22Rv1 (cell line): ENCODE measurements around the gene IFIT2.

Experiments used
- H3K27ac ChIP-seq: fragments of 450-650 bp; 2 replicates; pipeline ENCODE4 v1.5.1; 2017
- ZFX ChIP-seq: fragments of 450-650 bp; IDR thresholded peaks from 2 replicates; pipeline ENCODE4 v1.6.1; 2017; ENCODE audit warnings: antibody characterized with exemption, borderline replicate concordance
- TF ChIP-seq, protein P1 (sequence below): fragments of 450-650 bp; IDR thresholded peaks from 2 replicates; pipeline ENCODE4 v1.5.1; 2017; ENCODE audit warnings: mild to moderate bottlenecking

The IFIT2 gene

DNA sequence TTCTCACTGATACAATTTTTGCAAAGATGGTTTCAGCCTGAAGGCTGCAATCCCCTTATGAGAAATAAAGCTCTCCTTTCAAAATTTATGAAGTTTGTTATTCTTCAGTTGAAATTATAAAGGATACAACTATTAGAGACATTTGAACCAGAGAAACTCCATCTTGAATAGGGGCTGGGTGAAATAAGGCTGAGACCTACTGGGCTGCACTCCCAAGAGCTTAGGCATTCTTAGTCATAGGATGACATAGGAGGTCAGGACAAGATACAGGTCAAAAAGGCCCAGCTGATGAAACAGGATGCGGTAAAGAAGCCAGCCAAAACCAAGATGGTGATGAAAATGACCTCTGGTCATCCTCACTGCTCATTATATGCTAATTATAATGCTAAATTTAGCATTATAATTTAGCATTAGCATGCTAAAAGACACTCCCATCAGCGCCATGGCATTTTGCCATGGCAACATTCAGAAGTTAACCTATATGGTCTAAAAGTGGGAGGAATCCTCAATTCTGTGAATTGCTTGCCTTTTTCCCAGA, 53.6 kb downstream of the IFIT2 start:
- H3K27ac ChIP-seq, result no peak overlapping the region
- no peak for TF ChIP-seq ZFX
- TF ChIP-seq, protein P1, sequence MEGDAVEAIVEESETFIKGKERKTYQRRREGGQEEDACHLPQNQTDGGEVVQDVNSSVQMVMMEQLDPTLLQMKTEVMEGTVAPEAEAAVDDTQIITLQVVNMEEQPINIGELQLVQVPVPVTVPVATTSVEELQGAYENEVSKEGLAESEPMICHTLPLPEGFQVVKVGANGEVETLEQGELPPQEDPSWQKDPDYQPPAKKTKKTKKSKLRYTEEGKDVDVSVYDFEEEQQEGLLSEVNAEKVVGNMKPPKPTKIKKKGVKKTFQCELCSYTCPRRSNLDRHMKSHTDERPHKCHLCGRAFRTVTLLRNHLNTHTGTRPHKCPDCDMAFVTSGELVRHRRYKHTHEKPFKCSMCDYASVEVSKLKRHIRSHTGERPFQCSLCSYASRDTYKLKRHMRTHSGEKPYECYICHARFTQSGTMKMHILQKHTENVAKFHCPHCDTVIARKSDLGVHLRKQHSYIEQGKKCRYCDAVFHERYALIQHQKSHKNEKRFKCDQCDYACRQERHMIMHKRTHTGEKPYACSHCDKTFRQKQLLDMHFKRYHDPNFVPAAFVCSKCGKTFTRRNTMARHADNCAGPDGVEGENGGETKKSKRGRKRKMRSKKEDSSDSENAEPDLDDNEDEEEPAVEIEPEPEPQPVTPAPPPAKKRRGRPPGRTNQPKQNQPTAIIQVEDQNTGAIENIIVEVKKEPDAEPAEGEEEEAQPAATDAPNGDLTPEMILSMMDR, result no peak

DNA sequence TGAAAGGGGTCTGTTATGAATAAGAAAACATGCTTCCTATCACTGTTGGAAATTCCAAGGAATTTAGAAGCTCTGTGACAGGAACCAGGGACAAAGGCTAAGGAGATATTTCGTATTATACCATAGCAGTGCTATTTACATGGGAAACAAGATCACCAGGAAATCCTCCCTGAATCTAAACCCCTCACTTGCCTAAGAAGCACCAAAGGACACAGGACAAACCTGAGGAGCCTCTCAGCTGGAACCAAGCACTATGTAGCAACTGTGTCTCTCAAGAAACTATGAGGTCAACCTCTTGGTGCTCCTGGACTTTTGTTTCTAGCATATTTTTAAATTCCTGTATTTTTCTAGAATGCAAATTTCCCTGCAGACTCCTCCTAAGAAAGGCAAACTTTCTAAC, 55.2 kb downstream of the IFIT2 start:
- no peak for TF ChIP-seq ZFX
- TF ChIP-seq, protein P1, result no peak

DNA sequence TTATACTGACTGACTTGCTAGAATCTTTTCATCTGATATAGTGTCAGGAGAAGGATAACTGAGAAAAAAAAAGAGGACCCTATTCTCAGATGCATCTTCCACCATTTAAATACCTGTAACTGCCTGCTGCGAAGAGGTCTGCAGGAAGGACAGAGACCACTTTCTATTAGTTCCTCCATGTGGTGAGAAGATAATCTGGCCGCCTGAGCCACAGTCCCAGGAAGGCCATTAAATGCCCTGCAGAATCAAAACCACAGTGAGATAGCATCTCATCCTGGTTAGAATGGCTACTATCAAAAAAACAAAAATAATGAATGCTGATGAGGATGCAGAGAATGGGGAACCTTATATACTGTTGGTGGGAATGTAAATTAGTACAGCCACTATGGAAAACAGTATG, 56.1 kb downstream of the IFIT2 start:
- no peak overlapping the region for H3K27ac ChIP-seq
- TF ChIP-seq, protein P1, result no peak
- no peak for TF ChIP-seq ZFX

More for the DNA sequence above, 55.2 kb downstream of the IFIT2 start:
- no peak overlapping the region for H3K27ac ChIP-seq
